Activated T-helper 9 cell treated with anti-CD3 and anti-CD28 coated beads, Interleukin-2, amount 50 U/mL, for 16 hours (primary cell): Measurements from ENCODE around the gene SLC7A11.

Experiments
- DNase-seq: peaks from one replicate; pipeline ENCODE4 v3.0.0-alpha.2; 2020; ENCODE audit warnings: low read depth

SLC7A11 gene

GRCh38 chr4:138205531-138206233, 36.5 kb downstream of the SLC7A11 start:
- no peak for DNase-seq

DNA sequence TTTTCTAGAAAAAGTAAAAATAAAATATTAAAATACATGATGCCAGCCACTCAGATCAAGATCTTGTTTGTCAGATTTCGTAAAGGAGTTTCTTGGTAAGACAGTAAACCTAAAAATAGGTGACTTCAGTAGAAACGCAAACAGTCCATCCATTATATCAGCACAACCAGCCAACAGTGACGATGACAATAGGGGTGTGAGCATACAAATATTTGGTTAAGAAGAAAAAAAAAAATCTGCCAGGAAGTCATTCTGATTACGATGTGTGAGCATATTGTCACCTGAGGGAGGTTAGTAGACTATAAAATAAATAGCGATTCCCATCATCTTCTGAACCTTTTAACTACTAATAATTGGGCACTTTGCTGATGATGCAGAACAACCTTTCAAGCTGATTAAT, 37.6 kb downstream of the SLC7A11 start:
- no peak for DNase-seq

- no peak for DNase-seq
Measured at GRCh38 chr4:138202686-138203085, 39.5 kb downstream of the SLC7A11 start.

DNA sequence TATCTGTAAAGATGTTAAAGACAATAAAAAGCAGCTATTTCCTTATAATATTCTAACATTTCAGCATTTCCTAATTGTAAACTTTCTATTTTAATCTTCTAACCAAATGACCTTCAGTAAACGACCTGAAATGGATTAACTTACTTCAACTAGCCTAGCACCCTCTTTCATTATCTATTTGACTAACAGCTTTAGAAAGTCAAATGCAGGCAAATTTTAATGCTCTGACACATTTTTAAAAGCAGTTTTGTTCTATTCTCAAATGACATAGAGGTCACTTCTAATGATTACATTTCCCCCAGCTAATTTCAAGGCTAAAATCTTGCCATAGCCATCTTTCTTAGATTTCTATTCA, 41.9 kb downstream of the SLC7A11 start:
- no peak for DNase-seq

GRCh38 chr4:138199568-138200235, 42.4 kb downstream of the SLC7A11 start:
- DNase-seq: no peak

DNA sequence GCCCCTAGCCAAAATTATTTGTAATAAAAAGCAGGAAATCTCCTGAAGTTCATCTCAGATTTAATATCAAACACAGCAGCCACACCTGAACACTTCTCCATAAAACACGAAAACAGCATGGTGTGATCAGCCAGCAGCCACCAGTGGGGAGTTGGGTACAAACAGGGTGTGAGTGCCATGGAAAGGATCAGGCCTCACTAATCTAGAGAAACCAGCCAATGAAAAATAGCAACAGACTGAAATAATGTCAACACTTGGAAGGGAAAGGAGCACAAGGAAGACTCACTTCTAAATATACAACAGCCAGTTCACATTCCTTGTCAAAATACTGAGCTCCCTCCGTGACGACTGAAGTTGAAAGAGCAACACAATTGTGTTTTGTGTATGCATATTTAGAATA, 46.0 kb downstream of the SLC7A11 start:
- DNase-seq: no peak

GRCh38 chr4:138193963-138194362, 48.2 kb downstream of the SLC7A11 start:
- DNase-seq: no peak

GRCh38 chr4:138192113-138192512, 50.0 kb downstream of the SLC7A11 start:
- no peak for DNase-seq

DNA sequence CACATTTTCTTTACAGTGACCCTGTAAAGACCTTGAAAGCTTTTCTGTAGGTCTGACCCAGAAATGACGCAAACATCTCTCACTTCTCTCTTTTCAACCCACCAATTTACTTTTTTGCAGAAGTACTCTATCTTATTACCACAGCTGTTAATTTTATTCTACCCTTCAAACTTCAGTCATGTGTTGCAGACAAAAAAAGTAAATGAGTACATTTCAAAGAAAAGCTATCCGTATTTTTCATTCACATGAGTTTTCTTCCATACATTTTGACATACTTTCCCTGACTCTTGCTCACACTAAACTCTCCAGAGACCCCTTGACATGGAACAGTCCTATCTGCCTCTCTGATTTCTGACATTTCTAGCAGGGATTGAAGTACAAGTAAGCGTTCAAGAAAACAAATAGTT, 51.7 kb downstream of the SLC7A11 start:
- no peak for DNase-seq

GRCh38 chr4:138189206-138189605, 52.9 kb downstream of the SLC7A11 start:
- DNase-seq: no peak

GRCh38 chr4:138188406-138189084, 53.6 kb downstream of the SLC7A11 start:
- DNase-seq: no peak

DNA sequence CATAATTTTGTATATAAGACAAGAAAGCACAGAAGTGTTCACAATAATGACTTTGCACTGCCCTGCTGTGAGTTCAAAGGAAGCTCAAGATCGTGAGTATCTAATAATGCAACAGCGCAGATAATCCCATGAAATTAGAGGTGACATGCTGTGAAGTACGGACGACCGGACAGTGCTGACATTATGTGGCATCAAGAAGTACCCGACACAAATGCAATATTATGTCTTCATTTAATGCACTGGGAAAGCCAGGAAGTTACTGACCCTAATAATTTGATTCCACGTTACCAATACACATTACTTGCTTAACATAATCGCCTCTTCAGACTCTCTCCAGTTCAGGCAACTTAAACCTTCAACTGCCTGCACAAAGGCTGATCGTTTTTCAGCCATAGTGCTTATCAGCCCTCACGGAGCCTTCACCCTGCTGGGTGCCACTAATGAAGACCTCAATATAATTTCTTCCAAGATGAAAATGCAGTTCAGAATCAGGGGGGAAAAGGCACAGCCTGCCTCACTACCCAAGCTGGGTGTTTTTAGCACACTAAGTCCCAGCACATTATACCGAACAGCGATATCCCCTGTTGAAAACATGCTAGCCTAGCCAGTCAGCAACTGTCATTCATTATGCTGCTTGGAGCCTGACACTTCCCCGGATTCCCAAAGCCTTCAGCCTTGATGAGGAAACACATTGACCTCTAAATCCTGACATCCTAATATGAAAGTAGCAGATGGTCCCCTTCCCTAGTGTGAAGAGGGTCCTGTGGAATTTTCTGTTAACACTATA, 56.1 kb downstream of the SLC7A11 start:
- no peak for DNase-seq

DNA sequence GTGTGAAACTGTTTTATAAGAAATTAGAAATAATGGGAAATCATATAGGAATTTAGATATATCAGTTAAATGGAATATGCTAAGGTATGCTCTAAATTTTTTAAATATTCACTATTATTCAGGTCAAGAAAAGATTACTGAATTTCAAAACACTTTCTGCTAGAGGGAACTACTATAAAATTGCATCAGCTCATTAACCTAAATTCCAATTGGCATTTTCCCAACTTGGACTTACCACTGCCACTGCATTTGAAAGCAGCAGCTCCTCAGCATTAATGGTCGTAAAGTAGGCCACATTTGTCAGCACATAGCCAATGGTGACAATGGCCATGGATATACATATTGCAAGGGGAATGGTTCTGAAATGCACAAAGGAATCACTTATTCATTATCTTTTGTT, 57.3 kb downstream of the SLC7A11 start:
- DNase-seq: no peak

GRCh38 chr4:138182838-138183426, 59.2 kb downstream of the SLC7A11 start:
- no peak for DNase-seq

DNA sequence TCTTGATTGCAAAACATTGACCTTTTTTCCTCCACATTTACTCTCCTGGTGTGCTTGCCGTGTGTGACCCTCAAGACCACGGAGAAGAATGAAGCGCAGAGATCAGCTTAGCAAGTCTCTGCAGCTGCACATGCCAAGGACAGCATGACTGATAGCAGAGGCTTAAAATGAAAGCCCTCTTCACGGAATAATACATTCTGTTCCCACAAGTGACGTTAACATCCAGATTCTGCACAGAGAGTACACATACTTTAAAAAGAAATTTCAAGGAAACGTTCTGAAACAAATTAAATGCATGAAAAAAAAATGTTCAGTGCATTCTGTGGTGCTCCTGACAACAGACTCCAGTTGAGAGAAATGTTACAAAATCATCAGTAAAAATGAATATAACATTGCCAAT, 60.9 kb downstream of the SLC7A11 start:
- DNase-seq: no peak

GRCh38 chr4:138178566-138178965, 63.6 kb downstream of the SLC7A11 start:
- no peak for DNase-seq

DNA sequence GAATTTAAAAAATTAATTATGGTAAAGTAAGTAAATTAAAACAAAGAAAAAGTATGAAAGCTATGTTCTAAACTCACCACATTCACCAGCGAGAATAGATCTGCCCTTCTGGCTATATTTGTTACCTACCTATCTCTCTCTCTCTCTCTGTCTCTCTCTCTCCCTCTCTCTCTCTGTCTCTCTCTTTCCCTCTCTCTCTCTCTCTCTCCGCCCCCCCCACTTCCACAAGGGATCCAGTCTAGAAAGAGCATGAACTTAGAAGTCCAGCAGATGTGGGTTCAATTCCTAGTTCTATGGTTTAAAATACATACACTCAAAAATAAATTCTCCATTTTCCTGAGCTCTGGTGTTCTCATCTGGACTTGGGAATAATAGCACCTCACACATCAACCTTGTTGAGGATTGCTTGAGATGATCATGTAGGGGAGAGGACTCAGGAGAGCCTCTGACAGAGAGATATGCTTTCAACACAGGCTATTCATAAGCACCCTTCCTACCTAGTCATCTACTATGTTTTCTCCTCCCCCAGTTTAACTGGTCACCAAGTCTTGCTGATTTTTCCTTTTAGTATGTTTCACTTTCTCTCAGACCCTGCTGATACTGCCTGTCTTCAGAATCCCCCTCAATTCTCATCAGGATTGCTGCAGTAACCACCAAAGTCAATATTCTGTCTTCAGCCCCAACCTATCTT, 64.7 kb downstream of the SLC7A11 start:
- DNase-seq: no peak

DNA sequence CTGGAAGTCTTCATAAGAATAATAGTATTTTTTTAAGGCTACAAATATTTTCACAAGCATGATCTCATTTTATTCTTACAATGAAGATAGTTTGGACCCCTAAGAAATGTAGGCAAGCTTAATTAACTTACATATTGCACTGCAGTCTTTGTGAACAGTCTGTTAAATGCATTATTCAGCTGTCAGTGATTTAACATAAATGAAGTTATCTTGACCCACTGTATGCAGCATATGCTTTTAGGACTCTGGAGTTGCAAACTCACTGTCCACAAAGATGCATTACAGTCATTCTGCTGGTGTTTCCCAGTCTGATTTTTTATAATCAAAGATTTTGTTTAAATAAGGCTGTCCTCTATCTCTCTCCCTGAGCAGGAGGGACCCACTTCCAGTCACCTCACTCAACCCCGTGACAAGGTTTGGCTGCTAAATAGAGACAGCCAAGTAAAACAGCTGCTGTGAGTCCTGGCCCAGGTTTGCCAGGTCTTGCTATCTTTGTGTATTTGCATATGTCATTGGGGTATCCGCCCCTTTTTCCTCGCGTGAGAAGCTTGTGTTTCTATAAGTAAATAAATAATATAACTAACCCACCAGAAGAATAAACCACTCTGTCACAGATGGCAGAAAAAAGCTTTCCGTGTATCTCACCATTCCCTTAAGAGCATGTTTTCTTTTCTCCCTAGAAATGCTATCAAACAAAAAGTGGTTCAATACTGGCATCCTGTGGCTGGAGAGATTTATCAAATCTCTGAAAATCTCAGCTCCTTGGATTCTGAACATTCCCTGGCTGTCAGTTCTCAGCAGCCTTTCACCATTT, 67.0 kb downstream of the SLC7A11 start:
- no peak for DNase-seq

GRCh38 chr4:138164208-138164607, 77.9 kb downstream of the SLC7A11 start:
- DNase-seq: no peak

DNA sequence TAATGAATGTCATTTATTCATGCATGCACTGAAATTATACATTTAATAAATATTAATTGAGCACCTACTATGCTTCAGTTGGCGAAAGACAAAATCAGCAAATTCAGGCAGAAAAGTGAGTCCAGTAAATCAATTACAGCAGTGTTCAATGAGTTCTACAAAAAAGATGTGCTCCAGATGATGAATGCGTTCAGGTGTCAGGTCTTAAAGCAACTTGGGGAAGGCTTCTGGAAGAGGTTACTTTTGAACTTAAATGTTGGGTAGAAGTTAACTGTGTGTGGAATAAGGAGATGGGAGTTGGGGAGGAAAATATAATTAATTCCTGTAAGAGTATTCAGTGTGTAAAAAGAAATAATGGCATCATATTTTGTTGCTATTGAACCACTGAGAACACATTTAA, 79.0 kb downstream of the SLC7A11 start:
- DNase-seq: no peak

DNA sequence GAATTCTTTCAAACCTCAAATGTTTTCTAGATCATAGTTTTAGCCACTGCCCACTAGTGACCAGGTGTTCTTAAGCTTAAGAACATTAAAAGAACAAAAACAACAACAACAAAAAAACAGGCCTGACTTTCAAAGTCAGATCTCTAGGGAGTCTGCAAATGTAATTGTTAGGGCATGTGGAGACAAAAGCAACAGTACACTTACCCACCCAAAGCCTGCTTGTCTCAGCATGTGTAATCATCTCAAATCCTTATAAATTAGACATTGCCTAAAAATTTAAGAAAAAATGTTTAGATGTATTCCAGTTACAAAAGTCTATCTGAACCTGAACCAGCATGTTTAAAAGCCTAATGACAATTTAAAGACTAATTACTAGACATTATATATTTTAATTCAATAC, 79.9 kb downstream of the SLC7A11 start:
- DNase-seq: no peak
